H4 (cell line): ENCODE results near the gene DCXR. TPM values are rescaled to one million over a fixed set of nuclear protein-coding genes. Genes with fewer than 3 reads are reported as not detected.

ENCODE experiments used
- DNase-seq: peaks from one replicate; pipeline ENCODE4 v3.0.0-alpha.2; 2015; ENCODE audit warnings: low spot score
- total RNA-seq: library from RNA; depleted of rRNA; stranded (reverse); fragments of >200 nt; shearing (Covaris generic); gene quantifications from 2 replicates; pipeline ENCODE4 v1.2.3, GENCODE V29; 2014

The DCXR gene
- total RNA-seq, 1 experiment from 2014 or later, result 99.5 TPM

DNA sequence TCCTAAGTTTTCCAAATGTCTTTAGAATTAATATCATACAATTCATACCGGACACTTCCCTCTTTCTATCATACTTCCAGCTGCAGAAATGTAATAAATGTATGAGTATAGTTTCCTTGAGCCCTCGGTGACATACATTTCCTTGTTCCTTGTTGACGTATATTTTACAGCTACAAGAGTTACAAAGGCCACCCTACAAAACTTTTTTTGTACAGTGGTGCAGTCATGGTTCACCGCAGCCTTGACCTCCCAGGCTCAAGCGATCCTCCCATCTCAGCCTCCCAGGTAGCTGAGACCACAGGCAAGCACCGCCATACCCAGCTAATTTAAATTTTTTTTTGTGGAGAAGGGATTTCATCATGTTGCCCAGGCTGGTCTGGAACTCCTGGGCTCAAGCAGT lies 35.3 kb upstream of the DCXR start:
- DNase-seq, result no peak

DNA sequence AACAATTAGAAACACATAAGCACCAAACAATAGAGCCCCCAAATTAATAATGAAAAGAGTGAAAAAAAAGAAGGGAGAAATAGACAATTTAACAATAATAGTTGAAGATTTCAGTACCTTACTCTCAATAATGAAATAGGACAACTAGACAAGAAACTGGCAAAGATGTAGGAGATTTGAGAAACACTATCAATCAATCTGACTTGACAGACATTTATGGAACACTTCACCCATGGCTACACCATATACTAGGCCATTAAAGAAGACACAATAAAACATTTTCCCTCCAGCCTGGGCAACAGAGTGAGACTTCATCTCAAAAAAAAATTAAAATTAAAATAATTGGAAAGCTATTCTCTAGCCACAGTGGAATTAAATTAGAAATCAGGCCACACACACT lies 33.1 kb upstream of the DCXR start:
- DNase-seq, result no peak

DNA sequence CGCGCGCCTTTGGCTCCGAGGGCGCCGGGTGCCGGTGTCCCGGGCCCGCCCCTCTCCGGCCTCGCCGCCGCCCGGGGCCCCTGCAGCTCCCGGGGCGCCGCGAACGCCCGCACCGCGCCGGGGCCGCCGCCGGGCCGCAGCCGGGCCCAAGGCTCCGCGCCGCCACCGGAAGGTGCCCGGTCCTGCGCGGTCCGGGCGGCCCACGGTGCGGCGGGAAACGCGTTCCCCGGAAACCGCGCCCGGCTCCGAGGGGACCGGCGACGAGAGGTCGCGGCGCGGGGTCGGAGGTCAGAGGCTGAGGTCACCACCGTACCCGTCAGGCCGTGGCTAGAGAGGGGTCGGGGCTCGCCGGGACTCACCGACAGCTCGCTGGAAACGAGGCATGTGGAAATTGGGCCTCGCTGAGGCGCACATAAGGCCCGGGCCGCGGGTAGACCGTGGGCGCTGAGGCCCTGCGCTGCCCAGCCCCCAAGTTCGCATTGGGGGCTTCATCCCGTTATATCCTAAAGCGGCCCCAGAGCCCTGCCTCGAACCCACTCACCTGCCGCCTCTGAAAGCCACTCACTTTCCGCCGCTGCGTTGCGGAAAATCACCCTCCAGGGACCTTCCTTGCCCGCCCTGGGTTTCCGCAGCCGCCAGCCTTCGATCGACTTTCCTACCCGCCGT lies 28.3 kb upstream of the DCXR start, which contains the start of gene DUS1L:
TSS of gene DUS1L (minus strand) at position 167 of the 666 bp plus-strand sequence. CDS start 745 bp downstream, outside the sequence.
- no peak for DNase-seq

DNA sequence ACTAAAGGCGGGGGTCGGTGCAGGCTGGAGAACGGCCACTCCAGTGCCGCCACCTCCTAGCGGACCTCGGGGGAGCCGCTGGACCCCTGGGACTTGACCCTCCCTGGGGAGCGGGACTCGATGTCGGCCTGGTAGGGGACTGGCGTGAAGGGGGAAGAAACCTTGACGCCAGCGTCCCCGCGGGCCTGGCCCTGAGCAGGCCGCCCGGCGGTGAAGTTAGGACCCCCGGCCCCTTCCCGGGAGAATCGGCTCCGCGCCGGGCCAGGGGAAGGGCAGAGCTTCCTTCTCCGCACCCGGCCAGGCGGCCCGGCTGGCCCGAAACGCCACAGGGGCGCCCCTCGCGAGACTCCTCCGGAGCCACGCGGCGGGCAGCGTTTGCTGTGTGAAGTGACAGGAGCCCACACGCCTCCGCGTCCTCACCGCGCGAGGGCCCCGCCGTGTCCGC lies 27.7 kb upstream of the DCXR start:
- no peak for DNase-seq

DNA sequence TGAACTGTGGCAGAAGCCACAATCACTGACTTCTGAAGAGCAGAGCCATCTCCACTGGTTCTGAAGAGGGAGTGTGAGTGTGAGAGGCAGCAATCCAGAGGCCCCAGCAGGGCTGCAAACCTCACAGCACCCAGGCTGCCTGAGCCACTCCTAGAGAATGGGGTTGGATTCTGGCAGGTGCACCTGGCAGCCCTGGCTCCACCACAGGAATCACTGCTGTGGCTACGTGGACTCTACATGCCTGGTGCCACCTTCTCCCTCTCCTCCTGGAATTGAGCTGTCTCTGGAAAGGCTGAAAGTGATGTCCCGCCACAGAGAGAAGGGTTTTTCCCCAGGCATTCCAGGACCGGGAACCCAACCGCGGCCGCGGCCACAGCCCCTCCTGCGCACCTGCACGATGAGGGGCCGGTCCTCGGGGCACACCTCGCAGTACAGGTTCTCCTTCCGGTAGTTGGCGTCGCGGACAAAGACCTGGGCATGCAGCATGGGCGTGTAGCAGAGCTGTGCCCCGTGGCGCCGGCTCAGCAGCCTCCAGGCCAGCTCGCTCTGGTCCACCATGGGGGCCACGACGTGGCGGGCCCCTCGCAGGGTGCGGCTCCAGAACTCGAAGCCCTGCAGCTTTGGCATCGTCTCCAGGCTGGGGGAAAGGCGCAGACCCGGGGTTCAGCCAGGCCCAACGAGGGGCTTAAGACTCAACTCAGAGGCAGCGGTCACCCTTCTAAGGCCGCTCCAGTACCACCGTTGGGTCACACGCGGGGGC lies 27.1 kb upstream of the DCXR start:
- DNase-seq, result no peak

DNA sequence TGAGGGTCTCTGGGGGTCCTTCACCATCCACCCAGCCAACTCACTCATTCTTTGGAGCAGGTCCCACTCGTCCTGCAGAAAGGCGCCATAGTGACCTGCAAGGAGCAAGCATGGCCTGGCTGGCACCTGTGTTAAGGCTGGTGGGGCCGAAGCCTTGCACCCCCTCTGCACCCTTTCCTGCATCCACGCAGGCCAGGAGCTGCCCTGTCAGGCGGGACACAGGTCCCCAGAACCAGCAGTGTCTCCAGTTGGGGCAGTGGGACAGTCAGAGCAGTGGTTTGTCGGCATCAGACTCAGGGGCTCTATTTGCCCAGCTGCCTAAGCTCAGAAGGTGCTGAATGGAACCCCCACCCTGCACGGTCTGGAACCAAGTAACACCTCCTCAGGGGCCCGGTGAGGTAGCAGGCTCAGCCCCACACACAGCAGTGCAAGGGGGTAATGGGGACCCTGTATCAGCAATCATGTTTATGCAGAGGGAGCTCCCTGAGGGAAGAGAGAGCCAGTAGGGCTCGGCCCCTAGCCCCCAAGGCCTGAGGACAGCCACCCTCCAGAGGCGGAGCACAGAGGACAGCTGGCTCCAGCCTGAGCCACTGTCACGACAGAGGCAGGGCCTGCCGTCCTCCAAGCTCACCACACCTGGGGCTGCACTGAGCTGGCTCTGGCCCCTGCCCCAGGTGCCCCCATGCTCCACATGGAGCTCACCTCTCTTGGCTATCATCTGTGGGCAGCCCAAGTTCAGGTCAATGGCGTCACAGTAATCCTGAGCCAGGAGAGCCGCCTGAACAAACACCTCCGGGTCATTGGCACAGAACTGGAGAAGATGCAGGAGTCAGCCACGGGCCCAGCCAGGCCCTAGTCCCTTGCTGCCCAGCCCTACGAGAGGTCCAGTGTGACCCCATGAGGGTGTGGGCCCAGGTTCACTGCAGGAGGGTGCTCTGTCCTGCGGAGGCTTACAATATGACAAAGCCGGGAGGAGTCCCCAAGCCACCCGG lies 26.2 kb upstream of the DCXR start:
- DNase-seq, result no peak

DNA sequence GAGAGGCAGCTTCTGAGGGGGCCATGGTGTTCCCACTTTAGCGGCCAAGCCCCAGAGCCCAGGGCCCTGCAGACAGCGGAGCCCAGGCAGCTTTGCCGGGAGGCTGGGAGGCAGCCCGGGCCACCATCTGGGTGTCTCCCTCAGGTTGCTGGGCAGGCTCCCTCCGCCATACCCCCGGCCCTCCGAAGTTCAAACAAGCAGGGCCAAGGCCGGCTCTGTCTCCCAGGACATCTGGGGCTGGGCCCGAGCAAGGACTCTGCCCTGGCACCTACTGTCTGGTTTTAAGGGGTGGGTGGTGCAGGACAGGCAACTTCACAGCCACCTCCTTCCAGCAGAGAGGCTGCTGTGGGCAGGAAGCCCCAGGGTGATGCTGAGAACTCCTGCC lies 25.5 kb upstream of the DCXR start:
- no peak for DNase-seq

DNA sequence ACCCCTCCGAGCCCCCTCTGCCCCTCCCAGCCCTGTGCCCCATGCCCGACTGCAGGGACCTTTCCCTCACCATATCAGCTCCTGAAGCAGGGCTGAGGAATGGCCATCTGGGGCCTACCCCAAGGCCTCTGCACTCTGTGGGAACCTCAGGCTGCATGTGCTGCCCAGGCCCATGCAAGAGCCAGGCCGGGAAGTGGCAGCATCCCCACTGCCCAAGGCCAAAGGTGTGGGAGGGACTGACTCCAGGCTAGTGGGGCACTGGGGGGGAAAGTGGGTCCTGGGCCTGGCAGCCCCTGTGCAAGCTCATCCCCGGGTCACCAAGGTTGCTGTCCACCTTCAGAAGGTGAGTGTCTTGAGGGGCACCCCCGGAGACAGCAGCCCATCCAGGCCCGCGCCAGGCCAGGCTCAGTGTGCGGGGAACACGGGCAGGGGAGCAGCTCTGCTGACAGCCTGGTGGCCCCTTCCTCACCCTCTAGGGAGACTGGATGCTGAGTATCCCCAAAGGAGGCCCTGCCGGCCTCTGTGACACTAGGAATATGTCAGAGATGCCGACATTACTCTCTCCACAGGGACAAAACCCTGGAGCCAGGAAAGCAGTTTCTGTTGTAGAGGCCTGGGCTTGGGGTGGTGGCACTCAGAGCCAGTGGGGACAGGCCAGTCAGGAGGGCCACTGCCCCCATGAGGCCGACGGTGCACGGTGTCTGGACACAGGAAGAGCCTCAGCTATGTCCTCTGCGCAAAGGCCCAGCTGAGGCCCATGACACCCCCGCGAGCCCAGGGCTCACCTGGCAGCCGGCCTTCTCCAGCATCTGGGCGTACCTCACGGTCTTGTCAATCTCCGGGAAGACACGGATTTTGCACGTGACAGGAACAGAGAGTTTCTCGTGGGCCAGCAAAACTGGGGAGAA lies 24.8 kb upstream of the DCXR start:
- DNase-seq, result no peak

DNA sequence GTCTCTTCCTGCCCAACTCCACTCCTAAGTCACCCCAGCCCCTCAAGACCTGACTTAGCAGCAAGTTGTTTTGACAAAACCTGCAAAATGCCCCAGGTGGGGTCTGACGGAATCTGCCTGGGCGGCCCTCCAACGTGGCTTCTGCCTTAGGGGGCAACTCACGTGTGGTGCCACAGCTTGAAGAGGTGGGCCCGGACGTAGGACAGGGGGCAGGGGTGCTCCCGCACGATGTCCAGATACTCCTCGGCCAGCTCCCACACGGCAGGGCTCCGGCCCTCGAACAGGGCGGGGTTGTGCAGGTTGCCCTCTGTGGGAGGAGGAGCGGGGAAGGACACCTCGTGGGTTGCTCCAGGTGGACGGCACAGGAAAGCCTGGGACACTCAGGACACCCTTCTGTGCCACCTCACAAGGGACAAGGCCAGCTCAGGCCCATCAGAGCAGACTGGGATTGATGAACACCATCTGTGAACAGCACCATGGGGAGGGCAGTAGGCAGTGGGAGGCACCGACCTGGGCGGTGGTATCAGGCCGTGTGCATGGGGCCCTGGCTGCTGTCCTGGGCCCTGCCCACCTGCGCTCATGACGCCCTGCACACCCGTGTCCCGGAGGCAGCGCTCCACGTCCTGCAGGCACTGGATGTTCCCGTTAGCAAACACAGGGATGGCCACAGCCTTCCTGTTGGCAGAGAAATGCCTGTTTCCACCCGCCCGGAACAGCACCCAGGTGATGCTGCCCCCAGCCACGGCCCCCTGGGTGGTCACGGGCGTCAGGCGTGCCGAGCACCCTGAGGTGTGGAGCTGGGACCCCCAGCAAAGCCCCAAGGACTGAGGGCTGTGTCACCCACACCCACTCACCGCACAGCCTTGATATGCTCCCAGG lies 23.8 kb upstream of the DCXR start:
- no peak for DNase-seq

DNA sequence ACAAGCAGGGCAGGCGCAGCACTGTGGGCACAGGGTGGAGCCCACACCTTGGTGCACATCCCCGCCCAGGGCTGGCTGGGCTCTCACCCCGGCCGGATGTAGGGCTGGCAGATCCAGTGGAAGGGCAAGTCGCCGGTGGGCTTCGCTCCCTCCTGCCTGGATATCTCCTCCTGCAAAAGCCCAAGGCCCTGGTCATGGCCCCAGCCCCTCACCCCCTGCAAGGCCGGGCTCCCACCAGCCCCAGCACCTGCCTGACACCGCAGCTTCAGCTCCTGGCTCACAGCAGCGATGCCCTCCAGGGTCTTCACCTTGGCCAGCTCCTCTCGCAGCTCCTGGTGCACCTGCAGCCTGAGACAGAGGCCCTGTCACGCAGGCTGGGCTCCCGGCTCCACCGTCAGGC lies 23.1 kb upstream of the DCXR start:
- DNase-seq, result no peak

DNA sequence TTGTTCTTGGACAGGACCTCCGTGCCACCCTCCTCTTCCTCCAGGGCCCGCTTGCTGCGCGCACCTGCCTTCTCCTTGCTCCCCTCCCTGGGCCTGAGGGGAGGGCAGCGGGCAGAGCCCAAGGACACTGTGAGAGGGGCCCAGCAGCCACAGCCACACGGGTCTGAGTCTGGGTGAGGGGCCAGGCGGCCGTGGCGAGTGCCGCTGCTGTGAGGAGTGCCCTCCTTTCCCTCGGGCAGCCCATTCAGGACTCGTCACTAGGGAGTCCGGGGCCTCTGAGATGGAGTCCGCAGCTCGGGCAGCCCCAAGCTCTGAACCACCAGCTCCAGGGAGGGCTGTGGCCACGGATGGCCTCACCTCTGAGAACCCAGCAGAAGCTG lies 22.5 kb upstream of the DCXR start:
- DNase-seq, result no peak

DNA sequence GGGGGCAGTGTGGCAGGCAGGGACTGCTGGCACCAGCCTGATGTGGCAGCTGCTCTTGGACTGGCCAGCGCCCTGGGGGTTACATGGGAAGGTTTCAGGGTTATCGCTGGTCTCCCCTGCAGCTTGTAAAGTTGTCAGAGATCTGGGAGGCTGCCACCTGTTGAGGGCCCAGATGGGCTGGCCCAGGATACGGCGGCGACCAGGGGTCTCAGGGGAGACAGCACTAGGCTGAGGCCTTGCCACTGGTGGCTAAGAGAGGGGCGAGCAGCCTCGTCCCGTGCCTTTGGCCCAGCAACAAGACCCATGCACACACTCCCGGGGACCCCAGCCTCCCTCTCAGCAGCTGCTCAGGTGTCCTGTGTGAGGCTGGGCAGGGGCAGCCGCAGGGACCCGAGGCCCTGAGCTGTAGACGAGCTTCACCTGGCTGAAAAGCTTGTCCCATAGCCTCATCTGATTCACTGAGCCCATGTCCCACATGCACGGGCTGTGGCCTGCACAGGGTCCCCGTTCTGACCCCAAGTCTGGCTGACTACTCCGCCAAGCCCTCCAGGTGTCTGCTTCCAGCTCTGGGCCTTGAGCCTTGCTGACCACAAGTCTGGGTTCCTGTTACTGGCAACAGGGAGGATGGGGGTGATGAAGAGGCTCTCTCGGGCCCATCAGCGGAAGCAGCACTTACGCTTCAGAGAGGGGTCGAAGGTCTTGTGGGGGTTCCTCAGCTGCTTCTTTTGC lies 21.9 kb upstream of the DCXR start:
- no peak for DNase-seq

DNA sequence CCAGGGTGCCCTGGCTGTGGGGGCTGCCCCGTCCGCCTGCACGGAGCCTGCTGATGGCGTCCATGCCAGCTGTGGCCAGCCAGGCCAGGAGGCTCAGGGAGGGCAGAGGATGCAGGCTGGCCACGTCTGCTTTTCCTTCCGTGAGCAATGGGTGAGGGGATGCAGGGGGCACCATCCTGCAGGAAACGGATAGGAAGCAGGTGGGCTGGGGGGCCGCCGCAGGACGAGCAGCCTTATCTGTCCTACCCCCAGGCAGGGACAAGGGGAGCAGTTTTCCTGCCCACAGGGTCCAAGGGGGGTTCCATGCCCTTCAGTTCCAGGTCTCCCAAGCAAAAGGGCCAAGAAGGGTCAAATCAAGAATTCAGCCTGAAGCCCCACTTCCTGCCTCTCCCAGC lies 21.4 kb upstream of the DCXR start:
- DNase-seq, result no peak

DNA sequence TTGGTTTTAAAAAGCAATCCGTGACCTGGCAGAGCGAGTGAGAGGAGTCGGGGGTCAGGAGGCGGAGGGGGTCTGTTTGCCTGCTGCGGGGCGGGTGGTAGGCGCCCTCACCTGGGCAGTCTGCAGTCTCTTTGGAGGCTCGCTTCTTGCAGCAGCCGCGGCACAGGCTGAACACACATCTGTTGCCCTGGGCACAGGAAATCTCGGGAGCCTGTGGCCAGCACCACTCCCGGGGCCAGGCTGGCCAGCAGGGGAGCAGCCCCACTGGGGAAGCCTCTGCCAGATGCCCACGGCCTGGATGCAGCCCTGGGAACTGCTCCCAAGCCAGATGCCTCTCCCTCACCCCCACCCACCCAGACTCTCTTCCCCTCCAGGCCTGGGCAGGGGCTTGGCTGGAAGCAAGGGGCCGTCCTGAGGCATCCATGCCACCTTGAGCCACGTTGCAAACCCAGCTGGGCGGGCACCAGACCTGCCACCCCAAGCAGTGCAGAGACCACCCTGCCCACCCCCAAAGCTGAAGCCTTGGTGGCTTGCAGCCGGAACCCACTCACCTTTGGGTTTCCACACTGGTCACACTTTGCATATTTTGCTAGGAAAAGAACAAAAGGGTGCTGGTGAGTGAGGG lies 20.8 kb upstream of the DCXR start:
- no peak for DNase-seq

DNA sequence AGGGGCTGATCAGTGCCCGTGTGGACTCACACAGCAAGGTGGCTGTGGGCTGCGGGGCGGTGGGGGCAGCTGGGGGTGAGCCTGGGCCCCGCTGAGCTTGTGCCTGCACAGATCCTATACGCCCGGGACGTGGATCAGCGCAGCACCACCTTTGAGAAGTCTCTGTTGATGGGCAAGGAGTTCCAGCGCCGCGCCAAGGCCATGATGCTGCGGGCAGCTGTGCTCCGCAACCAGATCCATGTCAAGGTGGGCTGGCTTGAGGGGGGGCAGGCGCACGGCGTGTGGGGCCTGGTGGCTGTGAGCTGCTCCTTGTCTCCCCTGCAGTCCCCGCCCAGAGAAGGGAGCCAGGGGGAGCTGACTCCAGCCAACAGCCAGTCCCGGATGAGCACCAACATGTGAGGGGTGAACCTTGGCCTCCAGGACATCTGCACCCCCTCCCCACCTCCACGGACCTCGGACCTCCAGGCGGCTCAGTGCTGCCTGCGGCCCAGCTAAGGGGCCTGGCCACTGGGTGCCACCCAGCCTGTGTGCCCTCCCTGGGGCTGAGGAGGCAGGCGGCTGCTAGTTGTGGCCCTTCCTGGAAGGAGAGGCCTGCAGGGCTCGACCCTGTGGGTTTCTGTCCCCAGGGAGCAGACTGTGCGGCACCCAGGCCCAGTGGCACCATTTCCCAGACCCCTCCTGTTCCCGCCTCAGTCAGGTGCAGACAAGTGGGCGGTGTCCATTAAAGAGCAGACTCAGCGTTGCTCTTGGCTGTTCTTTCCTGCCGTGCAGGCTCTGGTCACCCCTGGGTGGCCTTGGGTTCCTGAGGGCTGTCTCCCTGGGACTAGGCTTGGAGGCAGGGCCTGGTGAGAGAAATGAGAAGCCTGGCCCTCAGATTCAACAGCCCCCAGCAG lies 19.5 kb upstream of the DCXR start:
- no peak for DNase-seq

DNA sequence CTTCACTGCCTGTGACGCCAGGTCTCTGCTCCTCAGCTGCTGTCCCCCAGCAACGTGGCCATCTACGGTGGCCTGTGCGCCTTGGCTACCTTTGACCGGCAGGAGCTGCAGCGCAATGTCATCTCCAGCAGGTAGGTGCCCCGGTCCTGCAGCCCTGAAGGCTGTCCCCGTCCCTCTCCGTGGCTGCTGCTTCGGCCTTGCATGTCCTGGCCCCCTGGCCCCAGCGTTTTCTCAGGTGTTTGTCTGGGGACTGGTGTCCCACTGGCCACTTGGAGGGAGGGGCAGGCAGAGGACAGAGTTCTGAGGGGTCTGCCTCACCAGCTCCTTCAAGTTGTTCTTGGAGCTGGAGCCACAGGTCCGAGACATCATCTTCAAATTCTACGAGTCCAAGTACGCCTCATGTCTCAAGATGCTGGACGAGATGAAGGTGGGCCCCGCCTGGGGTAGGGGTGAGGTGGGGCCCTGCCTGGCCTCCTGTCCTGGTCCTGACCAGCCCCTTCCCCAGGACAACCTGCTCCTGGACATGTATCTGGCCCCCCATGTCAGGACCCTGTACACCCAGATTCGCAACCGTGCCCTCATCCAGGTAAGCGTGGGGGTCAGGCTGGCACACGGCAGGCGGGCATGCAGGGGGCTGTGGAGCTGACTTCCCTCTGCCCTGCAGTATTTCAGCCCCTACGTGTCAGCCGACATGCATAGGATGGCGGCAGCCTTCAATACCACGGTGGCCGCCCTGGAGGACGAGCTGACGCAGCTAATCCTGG lies 18.6 kb upstream of the DCXR start:
- DNase-seq, result no peak
